ENCODE measurements around the gene UNC79.
A peak's percentile ranks its signal among the peaks of the same experiment; 100 is the strongest.
"Not testable (repeated sequence)": the region's sequence is repeated elsewhere in the genome, so short reads cannot be mapped to it uniquely, and the experiment has no call there.

The UNC79 gene

GRCh38 chr14:93430315-93431035 is at the start of gene UNC79:
Gene UNC79 (plus strand): TSS chr14:93430939. CDS start chr14:93431030, 91 bp downstream.
- peak; percentile 29 to 88 (median 62) for DNase-seq

- no peak for DNase-seq
Measured at GRCh38 chr14:93381644-93382043, 49.1 kb upstream of the UNC79 start.

GRCh38 chr14:93384256-93384655 is 46.5 kb upstream of the UNC79 start:
- peak in 1 of 58 donors; percentile 72 for DNase-seq

GRCh38 chr14:93395231-93395630 is 35.5 kb upstream of the UNC79 start:
- DNase-seq: no peak

DNA sequence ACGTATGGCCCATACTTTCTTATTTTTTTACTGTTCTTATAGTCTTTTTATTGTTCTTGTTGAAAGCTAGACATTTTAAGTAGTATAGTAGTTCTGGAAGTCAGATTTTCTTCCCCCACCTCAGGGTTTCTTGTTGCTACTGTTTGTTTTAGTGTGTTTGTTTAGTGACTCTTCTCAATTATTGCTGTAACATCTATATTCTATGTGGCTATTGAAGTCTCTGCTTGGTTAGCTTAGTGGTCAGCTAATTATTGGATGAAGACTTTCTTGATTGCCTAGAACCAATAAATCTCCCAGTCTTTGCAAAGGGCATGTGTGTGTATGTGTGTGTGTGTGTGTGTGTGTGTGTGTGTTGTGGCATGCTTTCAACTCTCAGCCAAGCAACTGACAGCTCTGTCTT is 34.3 kb upstream of the UNC79 start:
- DNase-seq: no peak

DNA sequence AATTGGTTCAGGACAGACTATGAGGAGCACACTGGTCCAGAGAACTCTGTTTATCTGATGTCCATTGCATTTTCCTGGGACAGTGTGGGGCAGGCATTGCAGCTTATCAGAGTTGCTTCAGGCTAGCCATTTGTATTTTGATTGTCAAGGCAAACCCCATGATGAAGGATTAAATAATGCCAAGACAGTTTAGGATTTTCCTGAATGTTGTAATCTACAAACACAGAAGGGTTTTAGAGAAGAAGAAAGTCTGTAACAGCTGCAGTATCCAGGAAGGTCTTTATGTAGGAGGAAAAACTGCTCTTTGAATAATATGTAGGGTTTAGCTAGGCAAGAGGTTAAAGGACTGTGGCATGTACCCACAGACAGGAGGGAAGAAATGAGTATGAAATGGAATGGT is 32.2 kb upstream of the UNC79 start:
- DNase-seq: no peak

GRCh38 chr14:93402951-93403350 is 27.8 kb upstream of the UNC79 start:
- DNase-seq: no peak

- no peak for DNase-seq
Measured at GRCh38 chr14:93410021-93410420, 20.7 kb upstream of the UNC79 start.

- DNase-seq: no peak
Measured at GRCh38 chr14:93410893-93411292, 19.8 kb upstream of the UNC79 start.

GRCh38 chr14:93425136-93425535 is 5.6 kb upstream of the UNC79 start:
- not testable (repeated sequence) for DNase-seq

GRCh38 chr14:93426750-93427149 is 4.0 kb upstream of the UNC79 start:
- no peak for DNase-seq

- DNase-seq: peak in 57 of 58 donors; percentile 13 to 85 (median 63)
Measured at GRCh38 chr14:93431036-93431670, 414 bp downstream of the UNC79 start.

DNA sequence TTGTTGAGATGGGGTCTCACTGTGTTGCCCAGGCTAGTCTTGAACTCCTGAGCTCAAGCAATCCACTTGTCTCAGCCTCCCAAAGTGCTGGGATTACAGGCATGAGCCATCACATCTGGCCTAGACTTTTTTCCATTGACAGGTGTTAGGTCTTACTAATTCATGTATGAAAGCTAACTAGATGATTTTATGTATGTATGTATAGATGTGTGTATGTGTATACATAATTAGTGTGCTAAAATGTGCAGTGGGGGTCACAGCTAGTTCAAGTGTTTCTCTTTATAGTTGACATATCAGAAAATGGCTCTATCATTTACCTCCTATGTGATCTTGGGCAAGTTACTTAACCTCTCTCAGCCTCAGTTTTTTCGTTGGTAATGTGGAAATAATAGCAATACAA is 23.5 kb downstream of the UNC79 start:
- DNase-seq: no peak

- DNase-seq: no peak
Measured at GRCh38 chr14:93456356-93456755, 25.6 kb downstream of the UNC79 start.

GRCh38 chr14:93458234-93458633 is 27.5 kb downstream of the UNC79 start:
- DNase-seq: no peak

- DNase-seq: no peak
Measured at GRCh38 chr14:93462479-93462878, 31.7 kb downstream of the UNC79 start.

- DNase-seq: no peak
Measured at GRCh38 chr14:93464271-93464670, 33.5 kb downstream of the UNC79 start.

DNA sequence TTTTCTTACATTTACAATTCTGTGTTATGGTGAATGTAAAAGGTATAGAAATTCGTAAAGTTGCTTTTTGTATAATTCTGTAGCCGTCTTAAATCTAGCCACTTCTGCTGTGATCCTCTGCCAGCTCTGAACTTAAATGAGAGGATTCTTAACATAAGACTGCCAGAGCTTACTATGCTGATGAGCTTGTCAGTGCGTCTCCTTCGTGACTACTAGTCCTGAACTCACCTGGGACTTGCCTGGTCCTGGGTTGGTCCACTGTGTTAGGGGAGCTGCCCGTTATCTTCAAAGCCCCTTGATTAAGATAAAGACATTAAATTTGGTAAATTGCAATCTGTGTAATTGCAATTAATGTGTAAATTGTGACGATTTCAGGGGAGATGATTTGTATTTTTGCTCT is 44.7 kb downstream of the UNC79 start:
- DNase-seq: no peak

DNA sequence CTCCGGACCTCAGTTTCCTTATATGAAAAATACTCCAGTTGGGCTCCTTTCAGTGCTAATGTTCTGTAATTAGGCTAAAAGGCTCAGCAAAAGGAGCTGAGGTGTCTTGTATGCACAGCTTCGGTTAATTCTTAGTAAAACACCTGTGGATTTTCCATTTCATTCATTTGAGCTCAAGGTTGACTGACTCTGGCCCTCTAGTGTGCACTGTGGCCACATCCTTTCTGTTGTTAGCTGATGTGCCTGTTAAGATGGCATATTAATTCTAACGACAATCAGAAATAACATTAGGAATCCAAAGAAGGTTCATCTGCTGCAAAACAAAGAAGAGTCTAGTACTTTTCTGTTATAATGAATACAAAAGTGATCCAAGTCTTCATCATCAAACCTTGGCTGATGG is 45.6 kb downstream of the UNC79 start:
- no peak for DNase-seq

DNA sequence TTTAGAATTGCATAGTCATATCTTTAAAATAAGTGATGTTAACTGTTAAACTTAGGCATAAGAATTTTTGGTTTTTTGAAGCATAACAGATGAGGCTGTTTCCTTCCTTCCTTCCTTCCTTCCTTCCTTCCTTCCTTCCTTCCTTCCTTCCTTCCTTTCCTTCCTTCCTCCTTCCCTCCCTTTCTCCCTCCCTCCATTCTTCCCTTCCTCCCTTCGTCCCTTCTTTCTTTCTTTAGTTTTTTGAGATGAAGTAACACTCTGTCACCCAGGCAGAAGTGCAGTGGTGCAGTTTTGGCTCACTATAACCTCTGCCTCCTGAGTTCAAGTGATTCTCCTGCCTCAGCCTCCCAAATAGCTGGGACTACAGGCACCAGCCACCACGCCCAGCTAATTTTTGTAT is 48.3 kb downstream of the UNC79 start:
- not testable (repeated sequence) for DNase-seq

DNA sequence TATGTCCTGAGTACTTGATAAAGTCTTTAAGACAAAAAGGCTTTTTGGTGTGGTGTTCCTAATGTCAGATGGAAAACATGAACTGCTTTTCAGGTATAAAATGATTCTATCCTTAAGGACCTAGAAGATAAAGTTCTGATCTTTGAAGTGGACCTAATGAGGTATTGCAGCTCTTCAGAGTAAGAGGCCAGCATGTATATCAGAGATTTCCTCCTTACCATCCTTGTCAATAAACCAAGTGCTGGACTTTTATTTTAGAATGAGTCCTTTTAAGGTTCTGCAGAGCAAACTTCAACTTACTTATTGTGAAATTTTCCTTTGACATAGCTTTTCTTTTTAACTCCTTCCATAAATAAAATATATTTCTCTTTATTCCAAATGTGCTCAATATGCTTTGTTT is 50.1 kb downstream of the UNC79 start:
- no peak for DNase-seq

DNA sequence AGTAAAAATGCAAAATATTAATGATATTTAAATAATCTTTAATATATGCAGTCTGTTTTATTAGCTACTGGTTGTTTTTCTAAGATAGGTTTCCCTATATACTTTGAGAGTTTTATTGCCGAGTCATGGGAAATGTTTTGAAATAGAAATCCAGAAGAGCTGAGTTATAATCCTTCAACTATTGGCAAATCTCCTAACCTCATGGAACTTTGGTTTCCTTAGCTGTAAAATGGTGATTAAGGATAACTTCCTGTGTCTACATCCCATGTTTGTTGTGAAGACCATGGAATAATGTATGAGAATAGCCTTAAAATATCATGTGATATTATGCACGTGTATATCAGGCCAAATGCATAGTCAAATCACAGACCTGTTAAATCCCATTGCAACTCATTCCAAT is 51.0 kb downstream of the UNC79 start:
- DNase-seq: no peak

DNA sequence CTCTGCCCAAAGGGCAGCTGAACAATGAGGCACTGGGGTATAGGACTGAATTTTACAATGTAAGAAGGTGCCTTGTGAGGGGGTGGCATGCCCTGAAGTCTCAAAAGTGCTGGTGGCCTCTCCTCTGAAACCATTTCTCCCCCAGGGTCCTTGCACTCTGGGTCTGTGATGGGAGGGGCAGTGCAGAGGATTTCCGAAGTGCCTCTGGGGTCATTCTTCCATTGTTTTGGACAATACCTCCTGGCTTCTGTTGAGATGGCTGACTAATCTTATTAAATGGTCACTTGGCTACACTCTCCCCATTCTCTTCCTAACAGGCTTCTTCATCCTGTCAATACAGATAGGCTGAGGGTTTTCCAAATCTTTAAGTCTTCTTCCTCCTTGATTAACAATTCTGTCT is 59.3 kb downstream of the UNC79 start:
- no peak for DNase-seq

Measured in anterior cingulate cortex (tissue), 58 donors.